C1 segment of cervical spinal cord (tissue), 14 donors: Measurements from ENCODE around the gene RAF1.
"Not testable (repeated sequence)": the region's sequence is repeated elsewhere in the genome, so short reads cannot be mapped to it uniquely, and the experiment has no call there.

ENCODE experiments used
- DNase-seq, 14 donors: peaks; one replicate each; lab custom pipeline; 2025; lab: John Stamatoyannopoulos, UW

The RAF1 gene

DNA sequence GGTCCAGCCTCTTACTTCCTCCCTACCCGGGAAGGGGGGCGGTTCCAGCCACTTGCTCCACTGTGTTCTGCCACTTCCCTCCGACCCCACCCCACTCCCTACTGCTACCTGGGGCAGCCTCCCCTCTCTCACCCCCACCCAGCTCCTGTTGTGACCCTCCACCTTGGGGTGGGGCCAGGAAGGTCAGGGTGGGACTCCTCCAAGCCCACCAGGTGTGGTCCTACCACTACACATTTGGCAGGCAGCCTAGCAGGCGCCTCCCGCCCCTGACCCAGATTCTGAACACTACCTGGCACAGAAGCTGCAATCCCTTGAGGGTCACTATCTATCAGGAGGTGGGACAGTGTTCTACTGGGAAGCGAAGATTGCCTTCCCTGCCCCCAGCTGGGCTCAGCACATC lies 13.7 kb upstream of the RAF1 start:
- no peak for DNase-seq

DNA sequence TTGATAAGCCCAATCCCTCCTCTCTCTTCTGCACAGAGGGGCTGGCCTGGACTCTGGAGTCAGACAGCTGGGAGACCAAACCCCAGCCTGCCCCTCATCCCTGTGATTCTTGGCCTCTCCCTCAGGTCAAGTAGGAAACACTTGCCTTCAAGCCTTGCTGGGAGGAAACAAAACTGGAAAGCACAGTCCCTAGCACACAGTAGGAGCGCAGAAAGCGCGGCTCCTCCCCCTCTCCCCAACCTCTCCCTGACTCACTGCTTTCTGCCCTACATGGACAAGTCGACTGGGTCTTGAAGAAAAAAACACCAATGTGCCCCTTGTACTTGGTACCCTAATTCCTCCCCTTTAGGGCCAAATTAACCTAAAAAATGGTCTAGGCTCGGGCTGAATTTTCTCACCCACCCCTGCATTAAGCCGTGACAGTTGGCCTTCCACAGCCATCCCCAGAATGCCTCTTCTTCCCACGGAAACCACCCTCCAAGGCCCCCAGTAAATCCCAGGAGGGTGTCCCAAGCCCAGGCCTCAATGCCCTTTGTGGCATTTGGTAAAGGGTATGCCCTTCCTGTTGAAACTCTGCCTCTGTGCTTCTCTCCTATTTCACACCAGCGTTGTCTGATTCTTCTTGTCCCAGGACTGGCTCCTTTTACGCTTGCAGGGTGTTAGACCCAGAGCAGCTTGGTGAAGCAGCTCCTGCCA lies 11.3 kb upstream of the RAF1 start:
- DNase-seq: no peak

DNA sequence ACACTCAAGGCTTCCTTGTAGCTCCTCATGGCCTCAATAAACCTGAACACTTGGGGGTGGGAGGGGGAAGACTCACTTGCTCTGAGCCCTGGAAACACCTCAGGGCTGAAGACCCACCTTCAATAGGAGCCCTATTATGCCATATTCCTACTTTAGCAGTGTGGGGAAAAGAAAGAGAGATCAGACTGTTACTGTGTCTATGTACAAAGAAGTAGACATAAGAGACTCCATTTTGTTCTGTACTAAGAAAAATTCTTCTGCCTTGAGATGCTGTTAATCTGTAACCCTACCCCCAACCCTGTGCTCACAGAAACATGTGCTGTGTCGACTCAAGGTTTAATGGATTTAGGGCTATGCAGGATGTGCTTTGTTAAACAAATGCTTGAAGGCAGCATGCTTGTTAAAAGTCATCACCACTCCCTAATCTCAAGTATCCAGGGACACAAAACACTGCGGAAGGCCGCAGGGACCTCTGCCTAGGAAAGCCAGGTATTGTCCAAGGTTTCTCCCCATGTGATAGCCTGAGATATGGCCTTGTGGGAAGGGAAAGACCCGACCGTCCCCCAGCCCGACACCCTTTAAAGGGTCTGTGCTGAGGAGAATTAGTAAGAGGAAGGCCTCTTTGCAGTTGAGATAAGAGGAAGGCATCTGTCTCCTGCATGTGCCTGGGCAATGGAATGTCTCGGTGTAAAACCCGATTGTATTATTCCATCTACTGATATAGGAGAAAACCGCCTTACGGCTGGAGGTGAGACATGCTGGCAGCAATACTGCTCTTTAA lies 10.2 kb upstream of the RAF1 start:
- DNase-seq: not testable (repeated sequence)

DNA sequence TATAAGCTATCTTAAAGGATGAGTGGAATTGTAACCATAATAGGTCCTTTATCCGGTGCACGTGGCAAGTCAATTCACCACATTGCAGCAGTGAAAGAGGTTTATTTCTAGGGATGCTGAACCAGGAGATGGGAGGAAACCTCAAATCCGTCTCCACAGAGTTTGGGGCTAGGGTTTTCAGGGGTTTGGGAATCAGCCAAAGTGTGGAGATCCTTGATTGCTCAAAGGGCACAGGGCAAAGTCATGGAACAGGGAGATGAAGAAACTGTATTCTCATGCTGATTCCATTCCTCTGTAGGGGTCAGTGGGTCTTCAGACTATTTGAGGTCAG lies 7.2 kb upstream of the RAF1 start:
- DNase-seq: no peak

DNA sequence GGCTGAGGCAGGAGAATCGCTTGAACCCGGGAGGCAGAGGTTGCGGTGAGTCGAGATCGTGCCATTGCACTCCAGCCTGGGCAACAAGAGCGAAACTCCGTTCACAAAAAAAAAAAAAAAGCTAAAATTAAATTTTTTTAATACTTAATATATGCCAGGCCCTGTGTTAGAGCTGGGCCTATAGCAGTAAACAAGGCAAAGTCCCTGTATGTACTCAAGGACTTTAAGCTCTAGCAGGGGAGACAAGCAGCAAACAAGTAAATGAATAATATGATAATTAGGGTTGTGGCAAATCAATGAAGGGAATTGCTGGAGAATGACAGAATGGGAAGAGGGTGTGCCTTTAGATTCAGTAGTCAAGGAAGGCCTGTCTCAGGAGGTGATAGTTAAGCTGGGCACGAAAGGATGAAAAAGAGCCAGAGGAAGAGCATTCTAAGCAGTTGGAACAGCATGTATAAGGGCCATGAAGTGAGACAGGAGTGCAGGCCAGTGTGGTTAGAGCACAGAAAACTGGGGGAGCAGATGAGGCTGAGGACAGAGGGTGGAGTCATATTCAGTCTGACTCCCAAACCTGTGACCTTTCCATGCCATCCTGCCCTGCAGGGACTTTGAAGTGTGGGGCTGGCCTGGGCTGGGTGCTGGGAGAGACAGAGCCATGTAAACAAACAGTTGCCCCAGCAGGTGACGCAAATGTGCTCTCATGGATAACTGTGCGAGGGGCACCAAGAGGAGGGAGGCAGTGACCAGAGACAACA lies 6.6 kb upstream of the RAF1 start:
- no peak for DNase-seq

DNA sequence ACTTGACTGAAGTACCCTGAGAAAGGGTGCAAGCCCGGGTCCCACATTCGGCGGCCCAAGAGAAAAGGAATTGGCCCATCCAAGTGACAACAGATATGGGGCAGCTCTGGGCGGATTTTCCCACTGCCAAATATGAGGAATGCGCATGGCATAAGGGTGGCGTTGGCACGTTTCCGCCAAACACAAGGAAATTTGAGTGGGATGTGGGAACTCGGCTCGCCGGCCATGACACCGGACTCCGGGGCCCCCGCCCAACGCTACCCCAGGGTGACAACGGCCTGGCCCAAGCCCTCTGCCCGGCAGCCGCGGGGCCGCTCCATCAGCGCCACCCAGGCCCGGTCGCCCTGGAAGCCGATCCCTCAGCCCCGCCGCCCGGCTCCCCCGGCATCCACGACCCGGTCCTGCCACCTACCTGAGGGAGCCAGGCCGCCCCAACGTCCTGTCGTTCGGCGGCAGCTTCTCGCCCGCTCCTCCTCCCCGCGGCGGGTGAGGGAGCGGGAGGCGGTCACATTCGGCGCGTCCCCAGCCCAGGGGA lies 449 bp downstream of the RAF1 start:
- peak in 12 of 14 donors; percentile 50 to 84 (median 68) for DNase-seq

DNA sequence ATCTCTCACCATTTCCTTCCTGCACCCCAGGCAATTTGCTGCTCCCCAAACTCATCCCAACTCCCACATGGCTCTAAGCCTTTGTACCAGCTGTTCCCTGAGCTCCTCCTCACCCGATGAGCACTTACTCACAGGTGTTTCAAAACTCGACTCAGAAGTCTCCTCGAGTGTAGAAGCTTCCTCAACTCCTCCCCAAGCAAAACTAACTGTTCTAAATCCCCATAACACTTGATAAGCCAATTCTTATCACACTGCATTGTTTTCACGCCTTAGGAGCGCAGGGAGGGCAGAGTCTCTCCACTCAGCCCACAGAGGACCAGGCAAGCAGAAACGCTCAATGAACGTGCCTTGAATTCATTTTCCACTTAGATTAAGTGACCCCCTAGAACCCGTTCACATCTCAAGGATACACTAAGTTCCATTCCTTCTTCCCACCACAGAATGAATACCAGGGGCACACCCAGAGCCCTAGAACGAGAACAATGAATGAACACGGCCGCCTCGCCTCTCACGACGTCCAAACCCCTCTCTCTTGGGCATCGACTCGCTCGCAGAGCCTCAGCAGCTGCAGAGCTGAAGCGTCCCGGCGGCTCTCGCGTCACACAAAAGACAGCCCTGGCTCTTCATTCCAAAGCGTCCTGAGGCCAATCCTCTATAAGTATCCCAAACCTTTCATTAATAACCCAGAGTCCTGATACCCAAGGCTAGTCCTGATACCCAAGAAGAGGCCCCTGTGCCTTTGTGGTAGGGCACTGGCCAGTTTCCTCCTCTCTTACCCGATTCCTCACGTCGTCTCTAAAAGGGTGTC lies 1.1 kb downstream of the RAF1 start:
- DNase-seq: peak in 10 of 14 donors; percentile 34 to 73 (median 52)

DNA sequence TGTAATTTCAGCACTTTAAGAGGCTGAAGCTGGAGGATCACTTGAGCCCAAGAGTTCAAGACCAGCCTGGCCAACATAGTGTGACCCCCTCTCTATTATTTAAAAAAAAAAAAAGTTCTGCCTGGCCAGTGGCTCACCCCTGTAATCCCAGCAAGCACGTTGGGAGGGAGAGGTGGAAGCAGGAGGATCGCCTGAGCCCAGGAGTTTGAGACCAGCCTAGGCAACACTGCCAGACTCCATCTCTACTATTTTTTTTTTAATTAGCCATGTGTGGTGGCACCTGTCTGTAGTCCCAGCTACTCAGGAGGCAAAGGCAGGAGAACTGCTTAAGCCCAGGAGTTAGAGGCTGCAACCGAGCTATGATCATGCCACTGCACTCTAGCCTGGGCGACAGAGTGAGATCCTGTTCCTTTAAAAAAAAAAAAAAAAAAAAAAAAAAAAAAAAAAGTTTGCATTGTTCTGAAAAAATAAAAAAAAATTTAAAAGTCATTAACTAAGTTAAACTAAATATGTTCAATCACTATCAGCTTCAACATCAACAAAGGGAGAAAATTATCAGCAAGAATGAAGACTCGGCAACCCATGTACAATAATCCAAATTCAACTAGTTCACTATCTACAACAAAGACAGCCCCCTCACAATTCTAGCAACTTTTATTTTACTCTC lies 1.9 kb downstream of the RAF1 start:
- no peak for DNase-seq

DNA sequence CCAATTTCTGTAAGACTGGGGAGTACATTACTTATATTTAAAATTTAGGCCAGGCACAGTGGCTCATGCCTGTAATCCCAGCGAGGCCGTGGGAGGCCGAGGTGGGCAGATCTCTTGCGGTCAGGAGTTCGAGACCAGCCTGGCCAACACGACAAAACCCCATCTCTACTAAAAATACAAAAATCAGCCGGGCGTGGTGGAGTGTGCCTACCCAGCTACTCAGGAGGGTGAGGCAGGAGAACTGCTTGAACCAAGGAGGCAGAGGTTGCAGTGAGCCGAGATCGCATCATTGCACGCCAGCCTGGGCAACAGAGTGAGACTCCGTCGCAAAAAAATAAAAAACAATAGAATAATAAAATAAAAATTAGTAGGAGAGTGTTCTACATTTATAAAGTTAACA lies 2.5 kb downstream of the RAF1 start:
- not testable (repeated sequence) for DNase-seq

DNA sequence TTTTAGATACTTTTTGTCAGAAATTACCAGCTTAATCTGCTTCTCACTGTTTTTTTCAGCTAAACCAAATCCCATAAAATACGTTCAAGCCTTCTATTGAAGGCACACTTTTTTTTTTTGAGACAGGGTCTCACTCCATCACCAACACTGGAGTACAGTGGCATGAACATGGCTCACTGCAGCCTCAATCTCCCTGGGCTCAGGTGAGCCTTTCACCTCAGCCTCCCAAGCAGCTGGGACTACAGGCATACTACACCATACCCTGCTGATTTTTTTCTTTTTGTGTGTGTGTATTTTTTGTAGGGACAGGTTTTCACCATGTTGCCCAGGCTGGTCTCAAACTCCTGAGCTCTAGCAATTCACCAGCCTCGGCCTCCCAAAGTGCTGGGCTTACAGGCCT lies 3.7 kb downstream of the RAF1 start:
- DNase-seq: no peak

DNA sequence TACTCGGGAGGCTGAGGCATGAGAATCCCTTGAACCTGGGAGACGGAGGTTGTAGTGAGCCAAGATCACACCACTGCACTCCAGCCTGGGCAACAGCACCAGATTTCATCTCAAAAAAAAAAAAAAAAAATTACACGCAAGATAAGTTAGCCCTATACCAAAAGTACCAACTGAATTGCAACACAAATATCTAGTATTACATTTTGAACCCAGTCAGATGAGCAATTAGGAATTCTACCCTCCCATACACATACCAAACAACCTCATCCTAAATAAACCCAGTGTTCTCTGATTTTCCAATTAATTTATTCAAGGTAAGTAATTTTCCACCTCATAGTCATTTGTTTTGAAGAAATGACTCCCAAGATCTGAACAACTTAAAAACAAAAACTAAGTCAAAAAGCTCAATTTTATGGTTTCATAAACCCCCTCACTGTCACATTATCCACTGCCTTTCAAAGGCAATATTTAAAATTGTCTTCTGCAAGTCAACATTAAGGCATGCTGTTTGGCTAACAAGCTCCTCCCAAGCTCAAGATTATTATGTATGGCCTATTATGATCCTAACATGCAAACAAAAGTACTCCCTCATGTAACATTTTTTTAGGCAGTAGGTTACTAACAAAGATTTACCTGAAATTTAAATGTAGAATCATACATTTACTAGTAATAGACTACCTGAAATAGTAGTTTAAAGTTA lies 4.5 kb downstream of the RAF1 start:
- DNase-seq: no peak

DNA sequence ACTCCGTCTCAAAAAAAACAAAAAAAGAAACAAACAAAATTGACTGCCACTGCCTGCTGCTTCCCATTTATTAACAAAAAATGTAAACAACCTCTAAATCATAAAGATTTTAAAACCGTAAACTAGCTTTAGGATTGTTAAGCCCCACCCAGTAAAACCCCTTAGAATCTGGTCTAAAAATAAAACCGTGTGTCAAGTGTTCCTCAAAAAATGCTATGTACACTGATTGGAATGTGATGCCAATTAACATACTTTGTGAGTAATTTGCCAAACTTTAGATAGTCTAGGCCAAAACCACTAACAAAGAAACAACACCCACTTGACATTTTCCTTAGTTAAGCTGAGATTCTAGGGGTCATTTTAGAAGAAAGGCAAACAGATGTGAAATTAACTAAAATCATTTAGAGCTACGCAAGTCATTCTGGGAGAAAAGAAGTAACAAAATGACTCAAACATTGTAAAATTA lies 5.3 kb downstream of the RAF1 start:
- no peak for DNase-seq

DNA sequence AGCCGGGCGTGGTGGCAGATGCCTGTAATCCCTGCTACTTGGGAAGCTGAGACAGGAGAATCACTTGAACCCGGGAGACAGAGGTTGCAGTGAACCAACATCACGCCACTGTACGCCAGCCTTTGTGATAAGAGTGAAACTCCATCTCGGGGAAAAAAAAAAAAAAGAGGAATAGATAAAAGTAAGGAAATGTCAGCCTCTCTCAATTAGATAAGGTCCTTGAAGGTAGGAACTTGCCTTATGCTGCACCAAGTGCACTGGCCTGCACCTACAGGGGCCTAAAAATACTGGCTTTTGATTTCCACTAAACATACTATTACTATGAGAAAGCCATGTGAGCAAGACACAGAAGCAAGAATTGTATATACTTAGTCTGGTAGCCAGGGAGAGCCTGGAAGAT lies 7.1 kb downstream of the RAF1 start:
- DNase-seq: no peak

DNA sequence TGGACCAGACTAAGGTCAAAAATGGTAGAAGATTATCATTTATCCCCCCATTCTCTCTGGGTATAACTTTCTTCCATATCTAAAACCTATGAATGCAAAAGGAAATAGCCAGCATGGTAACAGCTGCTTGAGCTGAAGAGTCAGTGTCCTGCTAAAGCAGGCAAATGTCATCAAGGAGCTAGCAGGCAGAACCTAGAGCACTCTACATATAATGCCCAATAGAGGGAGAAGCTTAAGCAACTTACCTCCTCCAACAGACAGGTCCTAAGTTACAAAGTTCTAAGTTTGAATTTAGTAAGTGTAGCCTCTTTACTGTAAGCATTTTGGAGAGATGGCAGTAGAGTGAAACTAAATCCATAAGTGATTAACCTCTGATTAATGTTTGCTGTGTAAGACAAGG lies 7.7 kb downstream of the RAF1 start:
- DNase-seq: no peak

DNA sequence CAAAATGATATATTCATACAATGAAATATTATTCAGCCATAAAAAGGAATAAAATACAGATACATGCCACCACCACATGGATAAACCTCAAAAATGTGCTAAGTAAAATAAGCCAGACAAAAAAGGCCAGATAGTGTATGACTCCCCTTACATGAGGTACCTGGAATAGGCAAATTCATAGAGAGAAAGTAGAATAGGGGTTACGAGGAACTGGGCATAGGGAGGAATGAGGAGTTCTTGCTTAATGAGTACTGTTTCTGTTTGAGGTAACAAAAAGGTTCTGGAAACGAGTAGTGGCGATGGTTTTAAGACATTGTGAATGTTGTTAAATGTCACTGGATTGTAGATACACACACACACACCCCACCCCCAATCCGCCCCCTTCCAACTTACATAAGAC lies 8.2 kb downstream of the RAF1 start:
- DNase-seq: no peak

DNA sequence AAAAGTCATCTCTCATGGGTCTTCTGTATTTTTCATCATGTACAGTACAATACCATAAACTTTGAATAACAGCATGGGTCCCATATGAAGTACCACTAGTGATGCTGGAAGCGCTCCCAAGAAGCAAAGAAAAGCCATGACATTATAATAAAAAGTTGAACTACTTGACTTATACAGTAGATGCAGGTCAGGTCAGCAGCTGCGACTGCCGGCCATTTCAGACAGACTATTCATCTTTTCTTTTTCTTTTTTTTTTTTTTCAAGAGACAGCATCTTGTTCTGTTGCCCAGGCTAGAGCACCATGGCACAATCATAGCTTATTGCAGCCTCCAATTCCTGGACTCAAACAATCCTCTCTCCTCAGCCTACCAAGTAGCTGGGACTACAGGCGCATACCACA lies 10.2 kb downstream of the RAF1 start:
- DNase-seq: no peak

DNA sequence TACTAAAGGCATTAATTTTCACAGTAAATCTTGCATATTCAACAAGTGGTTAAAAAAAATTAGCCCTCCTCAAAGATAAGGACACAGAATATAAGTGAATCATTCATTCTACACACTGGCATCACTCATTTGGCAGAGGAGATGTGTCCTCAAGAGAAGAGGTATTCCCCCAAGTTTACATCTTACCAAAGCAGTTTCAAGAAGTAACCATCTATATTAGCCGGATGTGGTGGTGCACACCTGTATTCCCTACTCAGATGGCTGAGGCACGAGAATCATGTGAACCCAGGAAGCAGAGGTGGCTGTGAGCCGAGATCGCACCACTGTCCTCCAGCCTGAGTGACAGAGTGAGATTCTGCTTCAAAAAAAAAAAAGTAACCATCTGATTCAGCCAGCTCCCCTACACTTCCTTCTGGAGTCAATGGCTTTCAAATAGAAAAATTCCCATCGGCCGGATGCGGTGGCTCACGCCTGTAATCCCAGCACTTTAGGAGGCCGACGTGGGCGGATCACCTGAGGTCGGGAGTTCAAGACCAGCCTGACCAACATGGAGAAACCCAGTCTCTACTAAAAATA lies 15.4 kb downstream of the RAF1 start:
- DNase-seq: no peak

DNA sequence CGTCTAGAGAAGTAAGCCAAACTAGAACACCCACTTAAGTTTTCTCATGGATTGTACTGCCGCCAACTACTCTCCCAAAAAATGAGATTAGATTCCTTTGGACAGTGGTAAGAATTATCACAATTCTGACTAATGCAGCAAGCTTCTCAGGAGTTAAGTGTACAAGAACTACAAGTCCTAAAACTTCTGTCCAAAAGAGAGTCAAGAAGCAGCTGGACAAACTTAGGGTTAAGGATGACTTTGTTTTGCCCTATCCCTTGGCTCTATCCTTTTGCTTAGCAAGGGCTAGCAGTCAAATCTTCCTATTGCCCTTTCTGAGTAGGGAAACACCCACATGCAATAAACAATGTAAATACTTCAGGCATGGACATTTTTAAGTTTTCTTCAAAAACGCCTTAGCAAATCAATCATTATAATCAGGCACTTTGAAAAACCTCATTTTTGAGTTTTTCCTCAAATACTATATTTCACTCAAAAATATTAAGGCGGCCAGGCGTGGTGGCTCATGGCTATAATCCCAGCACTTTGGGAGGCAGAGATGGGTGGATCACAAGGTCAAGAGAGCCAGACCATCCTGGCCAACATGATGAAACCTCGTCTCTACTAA lies 19.5 kb downstream of the RAF1 start:
- no peak for DNase-seq

DNA sequence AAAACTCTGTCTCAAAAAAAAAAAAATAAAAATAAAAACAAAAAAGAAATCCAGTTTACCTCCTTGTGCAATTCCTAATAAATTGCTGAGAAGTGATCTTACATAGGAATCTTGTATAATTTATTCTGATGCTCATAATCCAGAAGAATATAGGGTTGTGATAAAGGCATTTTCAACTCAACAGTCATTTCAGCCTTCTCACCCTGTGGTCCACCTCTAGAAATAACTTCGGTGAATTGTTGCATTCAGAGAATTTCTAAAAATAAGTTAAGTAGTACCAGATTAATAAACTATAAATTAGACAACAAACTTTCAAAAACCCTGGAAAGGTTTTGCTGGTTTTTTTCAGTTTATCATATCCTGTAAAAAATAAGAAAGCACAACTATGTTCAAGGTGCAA lies 20.2 kb downstream of the RAF1 start:
- no peak for DNase-seq

DNA sequence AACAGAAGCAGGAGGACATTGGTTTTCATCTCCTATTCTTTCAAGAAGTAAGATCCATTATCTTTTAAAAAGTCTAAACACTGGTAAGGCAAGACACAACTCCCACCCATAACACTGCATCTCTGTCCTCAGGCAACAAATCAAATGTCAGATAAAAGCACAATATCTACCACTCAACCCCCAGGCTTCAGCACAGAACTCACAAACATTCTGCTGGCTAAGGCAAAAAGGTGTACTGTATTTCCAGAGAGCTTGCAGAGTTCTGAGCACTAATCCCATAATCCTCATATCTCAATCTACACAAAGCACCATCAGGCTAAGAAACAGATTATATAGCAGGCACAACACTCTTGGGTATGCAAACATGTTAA lies 20.9 kb downstream of the RAF1 start:
- DNase-seq: no peak
